Stimulated activated CD4-positive, alpha-beta T cell treated with anti-CD3 and anti-CD28 coated beads, Interleukin-15, amount 100 ng/mL, for 48 hours (primary cell): ENCODE data around the gene ZNF563.
"Not testable (repeated sequence)": the region's sequence is repeated elsewhere in the genome, so short reads cannot be mapped to it uniquely, and the experiment has no call there.

Source experiments
- DNase-seq, 2 donors: peaks; one replicate each; pipeline ENCODE4 v3.0.0-alpha.2; 2020; ENCODE audit warnings: low read depth in 2 of 2

Gene ZNF563

DNA sequence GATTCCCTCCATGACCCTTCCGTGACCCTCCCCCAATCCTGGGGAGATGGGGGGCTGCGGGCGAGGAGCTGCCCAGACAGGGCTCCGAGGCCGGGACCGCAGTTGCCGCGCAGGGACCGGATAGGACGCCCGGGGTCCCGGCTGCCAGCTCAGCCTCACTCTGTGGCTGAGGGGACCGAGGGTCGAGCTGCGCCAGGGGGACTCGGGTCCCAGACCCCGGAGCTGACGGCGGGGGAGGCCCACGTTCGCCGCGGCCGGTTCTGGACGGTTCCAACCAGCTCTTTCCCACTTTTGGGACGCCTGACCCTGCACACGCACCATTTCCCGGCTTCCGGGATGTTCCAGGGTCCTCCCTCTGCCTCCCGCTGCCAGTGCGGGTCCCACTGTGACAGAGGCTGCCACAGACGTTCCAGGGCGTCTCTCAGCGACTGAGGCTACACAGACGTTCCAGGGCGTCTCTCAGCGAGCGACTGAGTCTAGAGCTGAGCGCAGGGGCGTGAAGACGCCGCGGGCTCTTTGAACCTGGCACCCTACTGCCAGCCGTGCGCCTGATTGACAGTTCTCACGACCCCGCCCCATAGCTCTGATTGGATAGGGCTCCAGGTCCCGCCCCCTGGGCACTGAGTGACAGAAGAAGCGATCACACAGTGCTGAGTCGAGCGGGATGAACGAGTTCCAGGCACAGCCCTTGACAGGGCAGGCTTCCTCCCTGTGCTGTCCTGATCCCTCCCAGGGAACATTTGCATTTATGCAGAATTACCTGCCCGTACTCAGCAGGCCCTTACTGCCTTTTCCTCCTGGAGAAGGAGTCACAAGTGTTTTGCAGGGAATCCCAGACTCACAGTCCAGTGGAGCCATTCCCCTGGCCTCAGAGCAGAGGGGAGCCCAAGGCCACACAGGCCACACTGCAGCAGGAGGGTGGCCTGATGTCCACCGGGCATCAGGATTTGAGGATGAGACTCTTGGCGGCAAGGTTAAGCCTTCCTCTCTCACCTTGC is at the start of gene ZNF563:
ZNF563 (minus strand) TSS at position 472 of the 998 bp plus-strand sequence; CDS start at position 321, 151 bp downstream.
- DNase-seq, result peak; percentile 96 to 99

DNA sequence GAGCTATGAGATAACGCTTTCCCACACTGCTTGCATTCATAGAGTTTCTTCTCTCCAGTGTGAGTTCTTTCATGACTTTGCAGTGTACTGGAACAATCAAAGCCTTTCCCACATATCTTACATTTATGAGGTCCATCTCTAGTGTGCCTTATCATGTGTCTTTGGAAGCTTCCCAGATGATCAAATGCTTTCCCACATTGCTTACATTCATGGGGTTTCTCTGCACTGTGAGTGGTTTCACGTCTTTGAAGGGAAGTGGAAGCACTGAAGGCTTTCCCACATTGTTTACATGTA is 47.0 kb upstream of the ZNF563 start:
- DNase-seq, result no peak

DNA sequence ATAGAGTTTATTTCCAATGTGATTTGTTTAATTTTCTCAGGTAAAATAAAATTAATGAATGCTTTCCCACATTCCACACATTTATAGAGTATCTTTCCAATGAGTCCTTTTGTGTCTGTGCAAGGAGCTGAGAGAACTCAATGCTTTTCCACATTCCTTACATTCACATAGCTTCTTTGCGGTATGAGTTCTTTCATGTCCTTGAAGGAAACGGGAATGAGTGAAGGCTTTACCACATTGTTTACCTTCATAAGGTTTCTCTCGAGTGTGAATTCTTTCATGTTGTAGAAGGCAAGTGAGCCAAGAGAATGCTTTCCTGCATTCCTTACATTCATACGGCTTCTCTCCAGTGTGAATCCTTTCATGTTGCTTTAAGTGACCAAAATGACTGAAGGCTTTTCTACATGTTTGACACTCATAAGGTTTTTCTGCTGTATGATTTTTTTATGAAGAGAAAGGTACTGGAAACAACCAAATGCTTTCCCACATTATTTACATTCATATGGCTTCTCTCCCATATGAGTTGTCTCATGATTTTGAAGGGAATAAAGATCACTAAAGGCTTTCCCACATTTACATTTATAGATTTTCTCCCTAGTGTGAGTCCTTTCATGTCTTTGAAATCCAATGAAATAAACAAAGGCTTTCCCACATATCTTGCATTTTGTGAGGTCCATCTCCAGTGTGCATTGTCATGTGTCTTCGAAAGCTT is 46.5 kb upstream of the ZNF563 start:
- DNase-seq, result no peak

DNA sequence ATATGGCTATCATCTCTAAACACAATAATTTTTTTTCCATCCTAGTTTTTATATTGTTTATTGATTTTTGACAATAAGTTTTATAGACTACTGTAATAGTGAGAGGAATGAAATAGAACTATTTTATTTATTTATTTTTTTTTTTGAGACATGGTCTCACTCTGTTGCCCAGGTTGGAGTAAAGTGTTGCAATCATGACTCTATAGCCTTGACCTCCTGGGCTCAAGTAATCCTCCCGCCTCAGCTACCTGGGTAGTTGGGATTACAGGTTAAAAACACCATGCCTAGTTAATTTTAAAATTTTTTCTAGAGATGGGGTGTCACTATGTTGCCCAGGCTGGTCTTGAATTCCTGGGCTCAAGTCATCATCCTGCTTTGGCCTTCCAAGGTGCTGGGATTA is 40.6 kb upstream of the ZNF563 start:
- DNase-seq, result no peak

DNA sequence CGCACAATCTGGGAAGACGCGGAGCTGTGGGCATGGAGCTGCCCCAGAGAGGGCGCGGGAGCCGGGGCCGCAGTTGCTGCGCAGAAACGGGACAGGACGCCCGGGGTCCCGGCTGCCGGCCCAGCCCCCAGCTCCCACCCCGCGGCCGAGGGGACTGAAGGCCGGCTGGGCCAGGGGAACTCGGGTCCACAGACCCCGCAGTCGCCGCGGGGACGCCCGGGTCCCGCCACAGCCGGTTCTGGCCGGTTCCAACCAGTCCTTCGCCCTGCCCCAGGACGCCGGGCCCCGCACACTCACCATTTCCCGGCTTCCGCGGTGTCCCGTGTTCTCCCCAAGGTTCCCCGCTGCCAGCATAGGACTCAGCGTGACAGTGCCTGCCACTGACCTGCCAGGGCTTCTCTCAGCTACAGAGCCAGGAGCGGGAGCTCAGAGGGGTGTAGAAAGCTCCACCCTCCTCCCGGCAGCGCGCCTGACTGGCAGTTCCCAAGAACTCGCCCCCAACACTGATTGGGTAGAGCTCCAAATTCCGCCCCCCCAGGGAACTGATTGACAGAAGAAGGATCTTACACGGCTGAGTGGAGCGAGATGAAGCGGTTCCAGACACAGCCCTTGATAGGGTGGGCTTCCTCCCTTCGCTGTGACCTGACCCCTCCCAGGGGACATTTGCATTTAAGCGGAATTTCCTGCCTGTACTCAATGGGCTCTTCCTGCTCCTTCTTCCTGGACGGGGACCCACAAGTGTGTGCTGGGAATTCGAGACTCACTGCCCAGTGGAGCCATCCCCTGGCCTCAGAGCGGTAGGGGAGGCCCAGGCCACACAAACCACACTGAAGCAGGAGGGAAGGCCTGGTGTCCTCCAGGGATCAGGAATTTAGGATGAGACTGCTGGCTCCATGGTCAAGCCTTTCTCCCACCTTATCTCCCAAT is 32.1 kb upstream of the ZNF563 start, which contains the start of gene ZNF442:
ZNF442 (minus strand) TSS at position 448 of the 927 bp plus-strand sequence. CDS start 2,052 bp downstream, outside the sequence.
- peak; percentile 88 for DNase-seq

DNA sequence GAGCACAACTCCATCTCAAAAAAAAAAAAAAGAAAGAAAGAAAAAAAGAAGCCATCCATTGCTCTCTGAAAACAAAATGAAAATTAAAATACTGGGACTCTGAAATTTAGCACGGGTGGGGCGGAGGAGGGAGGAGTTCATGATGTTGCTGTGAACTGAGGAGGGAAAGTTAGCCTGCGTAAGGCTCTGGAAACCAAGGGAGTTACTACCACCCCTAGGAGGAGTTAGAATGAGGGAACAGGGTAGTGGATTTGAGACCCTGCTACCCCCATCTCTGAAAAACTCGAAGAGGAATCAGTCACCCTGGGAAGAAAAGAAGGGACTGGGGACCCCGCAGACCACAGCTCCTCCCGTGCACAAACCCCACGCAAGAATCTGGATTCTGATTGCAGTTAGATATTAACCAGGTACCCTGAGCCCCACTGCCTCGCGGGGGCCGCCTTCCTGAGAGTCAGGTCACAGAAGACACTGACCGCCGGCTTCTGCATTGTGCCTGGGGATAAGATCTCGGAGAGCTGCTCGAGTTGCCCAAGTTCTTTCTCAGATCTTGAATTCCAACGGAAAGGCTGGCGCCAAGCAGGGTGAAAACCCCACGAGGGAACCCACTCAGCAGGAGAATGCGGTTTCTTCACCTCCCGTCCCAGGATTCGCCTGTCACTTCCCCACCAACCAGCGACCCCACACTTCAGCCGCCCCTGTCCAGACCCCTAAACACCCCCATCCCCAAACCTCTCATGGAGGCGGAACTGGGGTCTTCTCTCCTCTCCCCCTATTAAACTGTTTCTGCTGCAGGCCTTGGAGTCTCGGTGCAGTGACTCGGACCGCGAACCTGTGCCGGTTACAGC is 31.2 kb upstream of the ZNF563 start:
- no peak for DNase-seq

DNA sequence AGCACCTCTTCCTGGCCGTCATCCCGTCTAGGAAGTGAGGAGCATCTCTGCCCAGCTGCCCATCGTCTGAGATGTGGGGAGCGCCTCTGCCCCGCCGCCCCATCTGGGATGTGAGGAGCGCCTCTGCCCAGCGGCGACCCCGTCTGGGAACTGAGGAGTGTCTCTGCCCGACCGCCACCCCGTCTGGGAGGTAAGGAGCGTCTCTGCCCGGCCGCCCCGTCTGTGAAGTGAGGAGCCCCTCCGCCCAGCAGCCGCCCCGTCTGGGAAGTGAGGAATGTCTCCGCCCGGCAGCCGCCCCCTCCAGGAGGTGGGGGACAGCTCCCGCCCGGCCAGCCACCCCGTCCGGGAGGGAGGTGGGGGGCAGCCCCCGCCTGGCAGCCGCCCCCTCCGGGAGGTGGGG is 28.8 kb upstream of the ZNF563 start:
- not testable (repeated sequence) for DNase-seq

DNA sequence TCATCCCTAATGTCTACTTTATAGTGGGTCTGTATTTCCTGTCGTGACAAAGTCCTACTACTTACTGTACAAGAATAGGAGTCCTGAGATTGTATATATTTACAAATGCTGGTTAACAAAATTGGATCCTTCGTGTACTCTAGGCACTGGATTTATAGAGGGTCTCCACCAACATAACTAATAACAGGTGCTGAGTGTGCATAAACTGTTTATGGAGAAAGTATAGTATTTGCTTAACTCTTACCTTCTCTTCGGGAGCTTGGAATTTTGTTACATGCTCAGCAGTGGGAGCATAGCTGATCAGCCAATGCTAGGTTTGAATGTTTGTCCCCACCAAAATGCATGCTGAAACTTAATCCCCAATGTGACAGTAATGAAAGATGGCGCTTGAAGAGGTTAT is 19.9 kb upstream of the ZNF563 start:
- no peak for DNase-seq

DNA sequence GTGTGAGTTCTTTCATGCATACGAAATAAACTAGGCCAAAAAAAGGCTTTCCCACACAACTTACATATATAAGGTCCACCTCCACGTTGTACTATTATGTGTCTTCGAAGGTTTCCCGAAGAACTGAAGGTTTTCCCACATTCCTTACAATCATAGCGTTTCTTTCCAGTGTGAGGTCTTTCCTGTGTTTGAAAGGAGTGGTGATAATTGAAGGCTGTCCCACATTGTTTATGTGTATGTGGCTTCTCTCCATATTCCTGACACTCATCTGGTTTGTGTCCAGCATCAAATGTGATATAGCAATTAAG is 17.4 kb upstream of the ZNF563 start:
- no peak for DNase-seq

DNA sequence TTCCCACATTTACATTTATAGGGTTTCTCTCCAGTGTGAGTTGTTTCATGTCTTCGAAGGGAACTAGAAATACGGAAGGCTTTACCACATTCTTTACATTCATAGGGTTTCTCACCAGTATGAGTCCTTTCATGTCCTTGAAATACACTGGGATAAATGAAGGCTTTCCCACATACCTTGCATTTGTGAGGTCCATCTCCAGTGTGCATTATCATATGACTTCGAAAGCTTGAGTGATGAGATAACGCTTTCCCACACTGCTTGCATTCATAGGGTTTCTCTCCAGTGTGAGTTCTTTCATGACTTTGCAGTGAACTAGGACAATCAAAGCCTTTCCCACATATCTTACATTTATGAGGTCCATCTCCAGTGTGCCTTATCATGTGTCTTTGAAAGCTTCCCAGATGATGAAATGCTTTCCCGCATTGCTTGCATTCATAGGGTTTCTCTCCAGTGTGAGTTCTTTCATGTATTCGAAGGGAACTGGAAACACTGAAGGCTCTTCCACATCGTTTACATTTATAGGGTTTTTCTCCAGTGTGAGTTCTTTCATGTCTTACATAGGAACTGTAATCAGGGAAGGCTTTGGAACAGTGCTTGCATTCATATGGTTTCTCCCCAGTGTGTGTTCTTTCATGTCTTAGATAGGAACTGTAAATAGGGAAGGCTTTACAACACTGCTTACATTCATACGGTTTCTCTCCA is 16.9 kb upstream of the ZNF563 start:
- no peak for DNase-seq

DNA sequence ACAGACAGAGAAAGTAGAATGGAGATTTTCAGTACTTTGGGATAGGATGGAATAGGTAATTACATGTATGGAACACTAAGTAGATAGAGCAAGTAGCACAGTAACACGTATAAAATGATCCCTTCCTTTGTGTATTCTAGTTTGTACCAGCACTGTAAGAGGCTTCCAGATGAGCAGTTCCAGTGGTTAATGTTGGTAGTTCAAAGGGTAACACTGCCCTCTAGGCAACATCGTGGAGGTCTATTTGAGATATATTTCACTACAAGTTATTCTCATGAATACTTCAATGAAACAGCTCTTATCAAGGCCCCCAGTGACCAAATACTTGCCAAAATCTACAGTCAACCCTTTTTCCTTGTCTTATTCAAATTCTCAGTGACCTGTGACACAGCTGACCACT is 13.5 kb upstream of the ZNF563 start:
- no peak for DNase-seq

DNA sequence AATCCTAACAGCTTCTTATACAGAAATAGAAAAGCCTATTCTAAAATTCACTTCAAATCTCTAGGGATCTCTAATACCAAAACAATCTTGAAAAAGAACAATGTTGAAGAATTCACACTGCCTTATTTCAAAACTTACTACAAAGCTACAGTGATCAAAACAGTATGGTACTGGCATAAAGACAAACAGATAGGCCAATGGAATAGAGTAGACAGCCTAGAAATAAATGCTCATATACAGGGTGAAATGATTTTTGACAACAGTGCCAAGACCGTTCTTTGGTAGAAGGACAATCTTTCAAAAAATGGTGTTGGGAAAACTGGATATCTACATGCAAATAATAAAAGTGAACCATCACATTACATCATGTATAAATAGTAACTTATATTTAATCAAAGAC is 11.8 kb upstream of the ZNF563 start:
- no peak for DNase-seq

DNA sequence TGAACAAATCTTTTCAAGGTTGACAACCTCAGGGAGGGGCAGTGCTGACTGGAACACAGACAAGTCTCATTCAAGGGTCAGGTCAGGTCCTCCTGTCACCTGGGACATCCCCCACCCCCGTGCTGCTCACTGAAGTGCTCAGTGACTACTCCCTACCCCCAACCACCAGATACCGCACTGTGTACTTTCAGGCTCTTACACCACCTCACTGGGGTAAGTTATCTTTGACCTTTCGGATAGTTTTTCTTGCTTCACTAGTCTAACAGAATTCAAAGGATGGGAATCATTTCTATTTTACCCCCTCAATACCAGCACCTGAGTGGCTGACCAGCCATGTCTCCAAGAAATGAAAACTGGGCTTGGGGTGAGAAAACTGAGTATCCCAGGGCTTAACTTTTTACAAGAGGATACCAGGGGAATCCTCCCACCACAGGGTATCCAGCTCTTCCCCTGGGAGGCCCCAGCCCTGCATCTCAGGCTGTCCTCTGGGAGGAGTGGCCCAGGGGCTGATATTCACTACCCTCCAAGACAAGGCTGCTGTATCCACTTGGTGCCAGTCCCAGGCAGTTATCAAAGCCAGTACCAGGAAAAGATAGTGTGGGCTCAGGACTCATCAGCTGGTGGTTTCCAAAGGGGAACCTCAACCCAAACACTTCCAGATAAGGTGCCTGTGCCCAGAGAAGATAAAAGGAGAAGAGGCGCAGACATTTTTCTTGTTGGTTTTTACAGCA is 2.1 kb downstream of the ZNF563 start:
- peak; percentile 79 to 86 for DNase-seq

DNA sequence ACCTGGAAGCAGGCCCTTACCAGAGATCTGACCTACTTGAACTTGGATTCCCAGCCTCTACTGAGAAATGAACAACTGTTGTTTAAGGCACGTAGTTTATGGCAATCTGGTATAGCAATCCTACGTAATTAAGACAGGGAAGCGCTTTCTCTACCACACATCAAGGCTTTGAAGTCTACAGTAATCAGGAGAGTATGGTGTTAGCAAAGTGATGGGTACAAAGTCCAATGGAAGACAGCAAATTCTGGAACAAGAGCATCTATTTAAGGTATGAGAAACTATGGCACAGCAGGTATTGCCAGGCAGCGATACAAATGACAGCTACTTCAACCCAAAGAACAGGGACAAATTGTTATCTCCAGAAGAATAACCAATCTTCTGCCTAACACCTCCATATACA is 3.1 kb downstream of the ZNF563 start:
- DNase-seq, result no peak

DNA sequence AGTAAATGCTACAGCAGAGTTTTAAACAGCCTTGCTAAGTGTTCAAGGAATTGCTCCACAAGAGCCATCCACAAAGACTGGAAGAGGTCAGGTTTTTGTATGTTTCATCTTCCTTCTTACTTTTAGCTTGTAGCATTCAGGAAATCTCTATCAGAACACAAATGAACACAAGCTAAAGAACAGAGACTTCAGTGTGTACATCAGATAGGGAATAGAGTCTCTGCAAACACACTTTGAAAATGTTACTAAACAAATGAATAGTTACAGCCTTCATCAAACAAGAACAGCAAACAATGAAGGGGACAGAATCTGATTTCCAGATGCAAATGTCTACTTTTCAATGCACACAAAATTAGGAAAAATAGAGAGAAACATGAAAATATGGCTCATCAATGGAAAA is 7.7 kb downstream of the ZNF563 start:
- no peak for DNase-seq

DNA sequence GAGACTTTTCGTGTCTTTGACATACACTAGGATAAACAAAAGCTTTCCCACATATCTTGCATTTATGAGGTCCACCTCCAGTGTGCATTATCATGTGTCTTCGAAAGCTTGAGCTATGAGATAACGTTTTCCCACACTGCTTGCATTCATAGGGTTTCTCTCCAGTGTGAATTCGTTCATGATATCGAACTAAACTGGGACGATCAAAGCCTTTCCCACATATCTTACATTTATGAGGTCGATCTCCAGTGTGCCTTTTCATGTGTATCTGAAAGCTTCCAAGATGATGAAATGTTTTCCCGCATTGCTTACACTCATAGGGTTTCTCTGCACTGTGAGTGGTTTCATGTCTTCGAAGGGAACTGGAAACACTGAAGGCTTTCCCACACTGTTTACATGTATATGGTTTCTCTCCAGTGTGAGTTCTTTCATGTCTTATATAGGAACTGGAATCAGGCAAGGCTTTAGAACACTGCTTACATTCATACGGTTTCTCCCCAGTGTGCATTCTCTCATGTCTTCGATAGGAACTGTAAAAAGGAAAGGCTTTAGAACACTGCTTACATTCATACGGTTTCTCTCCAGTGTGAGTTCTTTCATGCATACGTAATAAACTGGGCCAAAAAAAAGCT is 14.5 kb downstream of the ZNF563 start:
- no peak for DNase-seq

DNA sequence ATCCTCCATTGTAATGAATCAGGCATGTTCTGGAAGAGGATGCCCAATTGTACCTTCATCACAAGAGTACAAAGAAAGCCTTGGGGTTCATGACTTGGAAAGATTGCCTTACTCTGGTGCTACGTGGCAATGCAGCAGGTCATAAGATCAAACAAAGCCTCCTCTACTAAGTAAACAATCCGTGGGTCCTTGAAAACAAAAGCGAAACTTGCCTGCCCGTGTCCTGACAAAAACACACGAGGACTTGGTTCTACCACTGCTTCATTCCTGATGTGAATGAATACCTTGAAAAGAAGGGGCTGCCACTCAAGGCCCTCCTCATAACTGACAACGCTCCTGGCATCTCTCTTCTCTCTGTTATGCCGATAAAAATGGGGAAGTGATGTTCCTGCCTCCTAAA is 18.9 kb downstream of the ZNF563 start:
- no peak for DNase-seq

DNA sequence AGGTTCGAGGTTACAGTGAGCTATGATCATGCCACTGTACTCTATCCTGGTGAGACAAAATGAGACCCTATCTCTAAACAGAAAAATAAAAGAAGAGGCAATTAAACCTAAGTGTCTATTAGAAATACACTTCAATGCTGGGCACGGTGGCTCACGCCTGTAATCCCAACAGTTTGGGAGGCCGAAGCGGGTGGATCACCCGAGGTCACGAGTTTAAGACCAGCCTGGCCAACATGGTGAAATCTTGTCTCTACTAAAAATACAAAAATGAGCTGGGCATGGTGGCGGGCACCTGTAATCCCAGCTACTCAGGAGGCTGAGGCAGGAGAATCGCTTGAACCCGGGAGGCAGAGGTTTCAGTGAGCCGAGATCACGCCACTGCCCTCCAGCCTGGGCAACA is 24.5 kb downstream of the ZNF563 start:
- DNase-seq, result not testable (repeated sequence)

DNA sequence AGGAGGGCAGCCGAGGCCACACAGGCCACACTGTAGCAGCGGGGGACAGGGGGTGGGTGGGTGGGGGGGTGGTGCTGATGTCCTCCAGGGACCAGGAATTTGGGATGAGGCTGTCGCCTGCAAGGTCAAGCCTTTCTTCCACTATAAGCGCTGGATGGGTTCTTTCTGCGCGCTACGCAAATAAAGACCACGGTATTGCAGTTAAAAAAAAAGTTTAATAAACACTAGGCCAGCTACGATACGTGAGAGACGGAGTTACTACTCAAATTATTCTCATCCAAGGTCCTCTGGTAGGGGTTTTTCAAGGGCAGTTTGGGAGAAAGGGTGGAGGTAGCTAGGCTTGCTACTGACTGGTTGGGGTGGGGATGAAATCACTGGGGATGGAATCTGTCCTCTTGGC is 38.2 kb downstream of the ZNF563 start:
- DNase-seq, result no peak
